IPS DF 4.7 (cell line): ENCODE data around the gene ABI3BP.

ENCODE experiments used
- DNase-seq: peaks from one replicate; pipeline ENCODE4 v3.0.0-alpha.2; 2013; ENCODE audit warnings: low spot score; ENCODE audit errors: extremely low read depth

The ABI3BP gene

DNA sequence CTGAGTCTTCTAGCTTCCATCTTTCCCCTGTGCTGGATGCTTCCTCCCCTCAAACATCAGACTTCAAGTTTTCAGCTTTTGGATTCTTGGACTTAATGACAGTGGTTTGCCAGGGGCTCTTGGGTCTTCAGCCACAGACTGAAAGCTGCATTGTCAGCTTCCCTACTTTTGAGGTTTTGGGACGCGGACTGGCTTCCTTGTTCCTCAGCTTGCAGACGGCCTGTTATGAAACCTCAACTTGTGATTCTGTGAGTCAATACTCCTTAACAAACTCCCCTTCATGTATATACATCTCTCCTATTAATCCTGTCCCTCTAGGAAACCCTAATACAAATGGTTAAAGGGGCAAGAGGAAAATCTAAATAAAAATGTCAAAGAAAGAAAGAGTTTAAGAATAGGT is 100.1 kb downstream of the ABI3BP start:
- DNase-seq: no peak

GRCh38 chr3:100891827-100892226 is 101.4 kb downstream of the ABI3BP start:
- DNase-seq: no peak

GRCh38 chr3:100891033-100891432 is 102.2 kb downstream of the ABI3BP start:
- no peak for DNase-seq

DNA sequence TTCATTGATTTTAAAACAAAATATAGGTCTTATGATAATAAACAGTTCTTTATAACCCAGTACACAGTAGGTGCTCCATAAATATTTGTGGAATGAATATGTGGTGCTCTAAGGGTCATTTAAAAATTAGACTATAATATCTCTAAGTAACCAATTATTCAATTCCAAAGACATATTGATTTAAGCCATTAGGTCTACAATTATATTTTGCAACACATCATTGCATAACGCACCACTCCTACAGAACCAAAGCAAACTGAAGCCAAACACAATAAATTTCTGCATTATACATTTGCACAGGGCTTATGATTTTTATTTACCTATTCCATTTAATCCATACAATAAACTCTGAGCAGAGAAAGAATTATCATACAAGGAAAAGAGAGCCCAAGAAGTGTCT is 104.3 kb downstream of the ABI3BP start:
- no peak for DNase-seq

DNA sequence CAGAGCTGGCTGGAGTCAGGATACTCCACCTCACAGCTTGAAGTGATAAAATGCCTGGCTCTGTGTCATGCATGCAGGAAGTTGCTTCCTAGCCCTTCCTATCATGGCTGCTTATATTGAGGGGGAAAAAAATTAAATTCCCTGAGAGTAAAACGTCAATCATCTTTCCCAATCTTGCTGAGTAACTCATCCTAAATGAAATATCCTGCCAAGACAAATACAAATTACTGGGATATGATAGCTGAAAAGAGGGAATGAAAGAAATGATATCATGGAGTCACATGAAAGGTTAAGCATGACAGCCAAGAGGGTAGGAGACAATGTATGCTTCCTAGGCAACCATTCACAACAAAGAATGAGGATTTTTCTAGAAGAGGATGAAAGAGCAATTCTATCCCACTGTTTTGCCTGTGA is 110.6 kb downstream of the ABI3BP start:
- no peak for DNase-seq

GRCh38 chr3:100880845-100881244 is 112.4 kb downstream of the ABI3BP start:
- DNase-seq: no peak

DNA sequence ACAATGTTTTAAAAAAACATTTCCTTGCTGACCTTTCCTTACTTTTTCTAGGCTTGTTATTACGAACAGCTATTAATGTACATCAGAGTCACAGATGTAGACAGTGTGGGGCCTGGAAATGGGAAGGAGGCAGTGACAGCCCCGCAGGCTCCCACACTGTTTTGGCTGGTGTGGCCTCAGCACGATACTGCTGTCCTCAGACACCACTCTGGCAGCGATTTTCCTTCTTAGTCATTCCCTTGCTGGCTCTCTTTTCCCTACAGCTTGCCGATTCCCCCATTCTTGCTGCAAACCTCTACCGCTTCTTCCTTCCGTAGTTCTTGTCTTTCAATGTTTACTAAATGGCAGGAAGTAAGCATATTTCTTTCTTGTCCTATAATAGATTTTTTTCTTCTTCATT is 113.1 kb downstream of the ABI3BP start:
- no peak for DNase-seq

DNA sequence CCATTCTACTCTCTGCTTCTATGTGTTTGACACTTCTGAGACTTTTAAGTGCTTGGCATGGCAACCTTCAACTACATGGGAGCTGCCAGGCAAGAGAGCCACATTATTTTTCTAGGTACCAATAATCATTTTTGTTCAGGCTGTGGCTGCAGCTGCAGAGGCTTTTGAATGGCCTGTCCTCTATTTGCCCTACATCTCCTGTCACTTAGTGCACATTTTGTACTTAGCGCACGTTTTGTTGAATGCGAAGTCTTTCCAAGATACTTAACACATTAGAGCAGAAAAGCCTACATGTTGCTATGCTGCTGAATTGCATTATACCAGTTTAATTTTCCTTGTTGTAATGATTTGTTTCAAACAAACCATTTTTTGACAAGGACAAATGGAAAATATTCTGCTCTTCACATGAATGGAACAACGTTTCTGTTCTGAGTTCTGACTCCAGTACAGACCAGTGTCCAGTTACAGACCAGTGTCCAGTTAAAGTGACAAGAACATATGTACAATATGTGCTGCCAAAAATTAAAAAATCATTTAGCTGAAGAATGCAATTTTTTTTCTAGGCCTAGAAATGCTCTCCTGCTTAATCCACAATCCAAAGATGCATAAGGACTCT is 113.9 kb downstream of the ABI3BP start:
- DNase-seq: no peak

GRCh38 chr3:100877286-100877685 is 115.9 kb downstream of the ABI3BP start:
- no peak for DNase-seq

GRCh38 chr3:100875239-100875638 is 118.0 kb downstream of the ABI3BP start:
- no peak for DNase-seq

- DNase-seq: no peak
These were observed 119.6 kb downstream of the ABI3BP start for GRCh38 chr3:100873611-100874010.

DNA sequence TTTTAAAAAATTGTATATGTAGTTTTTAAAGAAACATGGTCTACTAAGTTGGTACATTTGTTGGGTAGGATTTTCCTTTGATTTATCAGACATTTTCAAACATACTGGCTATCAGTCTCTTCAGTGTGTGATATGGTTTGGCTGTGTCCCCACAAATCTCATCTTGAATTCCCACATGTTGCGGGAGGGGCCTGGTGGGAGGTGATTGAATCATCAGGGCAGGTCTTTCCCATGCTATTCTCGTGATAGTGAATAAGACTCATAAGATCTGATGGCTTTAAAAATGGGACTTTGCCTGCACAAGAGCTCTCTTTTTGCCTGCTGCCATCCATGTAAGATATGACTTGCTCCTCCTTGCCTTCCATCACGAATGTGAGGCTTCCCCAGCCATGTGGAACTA is 121.9 kb downstream of the ABI3BP start:
- no peak for DNase-seq

DNA sequence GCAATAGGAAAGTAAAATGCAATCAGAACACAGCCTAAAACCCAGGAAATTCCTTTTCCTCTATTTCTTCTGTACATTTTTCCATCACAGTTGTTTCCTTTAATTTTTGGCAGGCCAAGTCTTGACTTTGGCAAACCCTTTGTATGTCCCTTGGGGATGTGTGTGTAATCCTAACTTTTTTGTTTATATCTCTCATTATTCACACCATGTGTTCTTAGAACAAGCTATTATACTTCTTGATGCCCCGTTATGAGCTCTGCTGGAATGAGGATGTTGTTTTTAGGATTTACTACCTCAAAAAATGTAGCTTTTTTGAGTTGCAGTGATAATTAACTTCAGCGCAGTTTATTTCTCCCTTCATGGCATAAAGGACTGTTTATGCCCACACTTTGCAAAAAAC is 123.4 kb downstream of the ABI3BP start:
- no peak for DNase-seq

DNA sequence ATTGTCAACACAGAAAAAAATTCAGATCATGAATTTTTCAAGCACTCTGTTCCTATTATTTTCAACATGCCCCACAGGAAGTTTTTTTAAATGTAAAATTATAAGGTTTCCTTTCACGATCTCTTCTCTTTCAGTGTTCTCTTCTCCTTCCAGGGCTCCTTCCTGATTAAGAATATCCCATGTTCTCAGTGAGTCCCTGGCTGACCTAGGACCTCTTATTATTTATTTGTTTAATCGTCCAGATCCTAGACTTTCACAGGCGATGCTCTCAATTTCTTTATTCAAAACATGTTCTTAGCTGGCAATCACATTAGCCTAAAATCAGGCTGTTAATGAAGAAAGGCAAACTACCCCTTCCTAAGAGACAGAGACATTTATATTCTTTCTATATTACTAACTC is 124.3 kb downstream of the ABI3BP start:
- no peak for DNase-seq

DNA sequence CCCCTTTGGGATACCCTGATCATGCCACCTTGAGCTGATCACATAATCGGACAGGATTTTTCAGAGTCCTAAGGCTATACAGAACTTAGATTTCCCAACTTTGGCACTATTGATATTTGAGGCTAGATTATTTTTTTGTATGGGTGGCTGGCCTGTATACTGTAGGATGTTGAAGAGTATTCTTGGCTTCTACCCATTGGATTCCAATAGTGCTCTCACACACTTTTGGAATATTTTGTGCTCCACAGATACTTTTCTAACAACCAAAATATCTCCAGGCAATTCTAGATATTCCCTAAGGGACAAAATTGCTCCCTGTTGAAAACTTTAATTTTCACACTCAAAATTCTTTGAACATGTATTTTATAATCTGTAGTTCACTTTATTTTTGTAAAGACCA is 125.1 kb downstream of the ABI3BP start:
- no peak for DNase-seq

DNA sequence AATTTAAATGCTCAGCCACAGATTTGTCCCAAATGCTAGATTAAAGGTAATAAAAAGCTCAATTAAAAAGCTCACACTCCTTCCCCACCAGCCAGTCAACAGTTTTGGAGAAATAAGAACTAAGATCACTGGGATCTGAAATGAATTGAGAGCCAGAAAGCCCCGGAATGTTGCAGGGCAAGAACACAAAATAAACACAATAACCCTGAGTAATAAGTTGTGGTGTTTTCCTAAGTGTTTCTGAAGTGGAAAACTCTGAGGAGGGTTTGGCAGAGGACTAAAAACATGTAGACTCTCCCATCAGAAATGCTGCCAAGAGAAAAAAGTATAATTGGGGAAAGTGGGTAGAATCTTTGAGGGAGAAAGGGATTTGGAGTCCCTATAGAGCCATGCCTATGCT is 127.8 kb downstream of the ABI3BP start:
- no peak for DNase-seq

- DNase-seq: no peak
These were observed 128.6 kb downstream of the ABI3BP start for GRCh38 chr3:100864471-100865250.

DNA sequence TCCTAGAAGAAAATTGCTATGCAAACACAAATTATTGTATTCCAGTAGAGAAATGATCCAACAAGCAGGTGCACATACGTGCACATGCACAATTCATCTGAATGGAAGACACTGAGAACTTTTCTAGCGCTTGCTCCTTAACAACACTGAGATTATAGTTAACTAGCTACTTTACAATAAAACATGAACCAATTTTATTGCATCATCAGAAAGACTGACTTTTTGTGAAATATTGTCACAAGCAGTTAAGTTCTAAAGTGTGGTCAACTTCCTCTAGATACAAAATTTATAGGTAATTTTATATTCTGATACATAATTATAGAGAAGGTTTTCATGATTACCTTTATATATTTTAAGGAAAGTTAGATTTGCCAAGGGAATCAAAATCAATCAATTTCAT is 135.4 kb downstream of the ABI3BP start:
- DNase-seq: no peak

GRCh38 chr3:100856821-100857220 is 136.4 kb downstream of the ABI3BP start:
- no peak for DNase-seq

DNA sequence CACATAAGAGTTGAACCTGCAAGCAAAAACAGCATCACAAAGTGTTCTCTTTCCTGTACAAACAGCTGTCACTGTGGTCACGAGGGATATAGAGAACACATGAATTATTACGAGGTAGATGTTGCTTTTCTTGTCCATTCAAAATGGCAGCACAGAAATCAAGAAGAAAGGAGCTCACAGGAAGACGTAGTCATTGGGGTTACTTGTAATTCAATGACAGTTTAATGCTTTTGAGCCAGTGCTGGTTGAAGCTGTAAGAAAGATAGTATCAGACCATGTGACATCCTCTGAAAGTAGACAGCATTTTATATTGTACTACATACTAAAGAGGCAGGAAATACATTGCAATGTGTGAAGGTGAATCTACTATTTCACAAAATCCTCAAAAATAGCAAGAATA is 140.4 kb downstream of the ABI3BP start:
- no peak for DNase-seq

- DNase-seq: no peak
These were observed 142.5 kb downstream of the ABI3BP start for GRCh38 chr3:100850701-100851100.

DNA sequence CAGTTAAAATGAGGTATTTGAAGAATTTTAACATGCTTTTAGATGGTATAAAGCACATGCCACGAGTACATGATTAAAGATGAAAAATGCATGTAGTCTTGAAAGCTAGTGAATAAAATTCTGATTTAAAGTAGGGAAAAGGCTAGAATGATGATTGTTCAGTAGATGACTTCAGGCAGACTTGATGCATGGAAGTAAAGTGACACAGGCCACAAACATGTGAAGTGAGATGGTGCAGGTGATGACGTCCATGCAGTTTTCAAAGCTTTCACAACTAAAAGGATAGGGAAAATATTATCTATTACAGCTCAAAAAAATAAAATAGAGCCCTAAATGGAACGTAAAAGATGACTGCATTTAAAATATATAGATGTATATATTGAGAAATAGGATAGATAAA is 143.1 kb downstream of the ABI3BP start:
- no peak for DNase-seq
